MM.1S (cell line): ENCODE results near the gene FCN3.

Experiments
- DNase-seq: peaks from one replicate; pipeline ENCODE4 v3.0.0-alpha.2; 2015
- H2AFZ ChIP-seq: fragments of 300-600 bp; sonication (generic); 2 replicates; pipeline ENCODE4 v1.6.0; 2016; ENCODE audit warnings: antibody characterized with exemption, low read length
- H3F3A ChIP-seq: fragments of 300-600 bp; sonication (generic); 2 replicates; pipeline ENCODE4 v1.6.1; 2016; ENCODE audit warnings: mild to moderate bottlenecking, antibody characterized with exemption, low read length, moderate library complexity, mixed read lengths; ENCODE audit not compliant: insufficient read depth
- H3K27ac ChIP-seq: fragments of 300-600 bp; sonication (generic); 2 replicates; pipeline ENCODE4 v1.5.1; 2016; ENCODE audit warnings: mild to moderate bottlenecking, low read length
- H3K27me3 ChIP-seq: fragments of 300-600 bp; sonication (generic); replicated peaks from 2 replicates; pipeline ENCODE4 v1.6.0; 2016; ENCODE audit warnings: low read length; ENCODE audit not compliant: insufficient read depth
- H3K36me3 ChIP-seq: fragments of 300-600 bp; sonication (generic); replicated peaks from 2 replicates; pipeline ENCODE4 v1.6.1; 2016; ENCODE audit warnings: mild to moderate bottlenecking, low read length, mixed read lengths; ENCODE audit not compliant: insufficient read depth
- H3K4me1 ChIP-seq: fragments of 300-600 bp; sonication (generic); 2 replicates; pipeline ENCODE4 v1.6.1; 2016; ENCODE audit warnings: low read length, mixed read lengths
- H3K4me2 ChIP-seq: fragments of 300-600 bp; sonication (generic); 2 replicates; pipeline ENCODE4 v1.6.0; 2016; ENCODE audit warnings: low read depth, low read length
- H3K4me3 ChIP-seq: fragments of 300-600 bp; sonication (generic); 2 replicates; pipeline ENCODE4 v1.5.1; 2016; ENCODE audit warnings: low read length, mixed read lengths
- H3K79me2 ChIP-seq: fragments of 300-600 bp; sonication (generic); 2 replicates; pipeline ENCODE4 v1.6.1; 2016; ENCODE audit warnings: mixed run types, low read length, mixed read lengths
- H3K9ac ChIP-seq: fragments of 300-600 bp; sonication (generic); 2 replicates; pipeline ENCODE4 v1.6.1; 2016; ENCODE audit warnings: low read length, mixed read lengths
- H3K9me2 ChIP-seq: fragments of 300-600 bp; sonication (generic); replicated peaks from 2 replicates; pipeline ENCODE4 v1.6.1; 2016; ENCODE audit warnings: mild to moderate bottlenecking, low read length, mixed read lengths; ENCODE audit not compliant: insufficient read depth
- H3K9me3 ChIP-seq: fragments of 300-600 bp; sonication (generic); replicated peaks from 2 replicates; pipeline ENCODE4 v1.6.1; 2016; ENCODE audit warnings: mild to moderate bottlenecking, low read length, mixed read lengths; ENCODE audit not compliant: insufficient read depth
- H4K20me1 ChIP-seq: fragments of 300-600 bp; sonication (generic); 2 replicates; pipeline ENCODE4 v1.6.1; 2016; ENCODE audit warnings: mild to moderate bottlenecking, low read length, moderate library complexity, mixed read lengths; ENCODE audit not compliant: insufficient read depth
- EZH2 ChIP-seq: fragments of 300-600 bp; sonication (generic); optimal IDR thresholded peaks from 2 replicates; pipeline ENCODE3; 2017; ENCODE audit warnings: low read depth, mild to moderate bottlenecking, antibody characterized with exemption, low read length, mixed read lengths
- EZH2phosphoT487 ChIP-seq: fragments of 300-600 bp; sonication (generic); IDR thresholded peaks from 2 replicates; pipeline ENCODE4 v1.6.1; 2018; ENCODE audit warnings: antibody characterized with exemption, low read length
- TF ChIP-seq, protein P1 (sequence below): fragments of 300-600 bp; sonication (generic); IDR thresholded peaks from 2 replicates; pipeline ENCODE4 v1.5.1; 2016; ENCODE audit warnings: antibody characterized with exemption, low read length, mixed read lengths

FCN3 gene

GRCh38 chr1:27374362-27375086, at the start of gene FCN3:
Gene FCN3, minus strand, starts transcription at chr1:27374824. Its CDS starts 6 bp downstream, at chr1:27374818.
- TF ChIP-seq, protein P1, sequence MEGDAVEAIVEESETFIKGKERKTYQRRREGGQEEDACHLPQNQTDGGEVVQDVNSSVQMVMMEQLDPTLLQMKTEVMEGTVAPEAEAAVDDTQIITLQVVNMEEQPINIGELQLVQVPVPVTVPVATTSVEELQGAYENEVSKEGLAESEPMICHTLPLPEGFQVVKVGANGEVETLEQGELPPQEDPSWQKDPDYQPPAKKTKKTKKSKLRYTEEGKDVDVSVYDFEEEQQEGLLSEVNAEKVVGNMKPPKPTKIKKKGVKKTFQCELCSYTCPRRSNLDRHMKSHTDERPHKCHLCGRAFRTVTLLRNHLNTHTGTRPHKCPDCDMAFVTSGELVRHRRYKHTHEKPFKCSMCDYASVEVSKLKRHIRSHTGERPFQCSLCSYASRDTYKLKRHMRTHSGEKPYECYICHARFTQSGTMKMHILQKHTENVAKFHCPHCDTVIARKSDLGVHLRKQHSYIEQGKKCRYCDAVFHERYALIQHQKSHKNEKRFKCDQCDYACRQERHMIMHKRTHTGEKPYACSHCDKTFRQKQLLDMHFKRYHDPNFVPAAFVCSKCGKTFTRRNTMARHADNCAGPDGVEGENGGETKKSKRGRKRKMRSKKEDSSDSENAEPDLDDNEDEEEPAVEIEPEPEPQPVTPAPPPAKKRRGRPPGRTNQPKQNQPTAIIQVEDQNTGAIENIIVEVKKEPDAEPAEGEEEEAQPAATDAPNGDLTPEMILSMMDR, result no peak
- TF ChIP-seq EZH2, result no peak
- TF ChIP-seq EZH2phosphoT487, result no peak
- no peaks in the 10 kb centered on the region for H3K79me2 ChIP-seq
- no peak for DNase-seq
- H3K4me1 ChIP-seq, result no peaks in the 10 kb centered on the region
- H4K20me1 ChIP-seq, result no peaks in the 10 kb centered on the region
- no peak within 1 kb of the TSS for H2AFZ ChIP-seq
- H3K36me3 ChIP-seq, result no peaks in the 10 kb centered on the region
- H3K9me3 ChIP-seq, result no peaks in the 10 kb centered on the region
- no peak within 1 kb of the TSS for H3K9ac ChIP-seq
- H3K27ac ChIP-seq, result no peak within 1 kb of the TSS
- H3K4me2 ChIP-seq, result no peak within 1 kb of the TSS
- H3K4me3 ChIP-seq, result no peak within 1 kb of the TSS
- H3K9me2 ChIP-seq, result no peaks in the 10 kb centered on the region
- no peaks in the 10 kb centered on the region for H3F3A ChIP-seq
- H3K27me3 ChIP-seq, result 0 out of 2 replicates have a peak, but pooled peaks cover 2% of the 10 kb centered on the region

- TF ChIP-seq, protein P1, result no peak
- TF ChIP-seq EZH2 (no peak), EZH2phosphoT487 (no peak)
- Histone ChIP-seq H3K36me3 (peaks cover 6% of the 10 kb centered on the region; the same call in 1 of the 2 replicates), H2AFZ (no peak overlapping the region), H3K9me2 (no peaks in the 10 kb centered on the region), H3K9me3 (no peaks in the 10 kb centered on the region), H3K9ac (no peak overlapping the region), H4K20me1 (no peaks in the 10 kb centered on the region), H3K27ac (no peak overlapping the region), H3K4me1 (peaks cover 9% of the 10 kb centered on the region), H3K27me3 (no peaks in the 10 kb centered on the region), H3F3A (0 out of 2 replicates have a peak, but pooled peaks cover 14% of the 10 kb centered on the region), H3K79me2 (peaks cover 84% of the 10 kb centered on the region), H3K4me3 (no peak overlapping the region), H3K4me2 (no peak overlapping the region)
- DNase-seq, result no peak
Measured at GRCh38 chr1:27423709-27424108, 49.1 kb upstream of the FCN3 start.

DNA sequence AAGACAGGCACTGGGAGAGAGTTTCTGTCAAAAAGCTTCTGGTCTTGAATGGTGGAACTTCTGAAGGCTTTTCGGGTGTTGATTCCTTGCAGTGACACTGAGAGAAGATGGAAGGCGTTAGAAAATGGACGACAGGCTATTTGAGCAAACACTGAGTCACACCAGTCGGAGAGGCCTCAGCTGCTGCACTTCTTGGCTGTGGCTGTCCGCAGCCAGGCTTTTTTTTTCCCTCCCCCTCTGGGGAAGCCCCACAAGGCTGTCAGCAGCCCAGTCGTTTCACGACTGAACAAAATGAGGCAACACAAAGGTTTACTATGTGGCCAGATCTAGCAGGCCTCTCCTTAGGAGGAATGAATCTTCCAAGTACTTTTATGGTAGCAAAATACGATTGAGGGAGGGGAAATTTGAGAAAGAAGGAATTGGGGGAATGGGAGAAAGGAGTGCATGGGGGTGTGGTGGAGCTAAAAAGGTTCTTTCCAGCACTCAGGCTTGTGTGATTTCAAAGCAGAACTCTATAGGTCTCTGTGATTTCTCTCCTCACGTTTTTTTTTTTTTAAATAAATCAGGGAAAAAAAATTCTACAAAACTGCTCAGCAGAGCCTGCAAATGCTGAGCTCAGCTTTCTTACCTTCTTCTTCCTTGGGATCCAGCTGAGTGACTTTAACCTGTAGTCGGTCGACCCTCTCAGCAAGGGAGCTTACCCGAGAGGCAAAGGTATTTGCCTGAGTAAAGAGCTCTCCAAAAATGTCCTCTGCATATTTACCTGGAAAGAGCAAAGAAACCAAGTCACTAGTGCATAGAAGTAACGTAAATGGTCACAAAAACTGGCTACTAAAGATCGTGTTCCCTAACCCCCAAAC, 43.9 kb upstream of the FCN3 start:
- peaks cover 21% of the 10 kb centered on the region for H3K4me1 ChIP-seq
- H3K9ac ChIP-seq, result peak overlapping the region; percentile 32; the same call in 1 of the 2 replicates
- H3K4me2 ChIP-seq, result peak overlapping the region; percentile 30; the same call in 1 of the 2 replicates
- H3K9me3 ChIP-seq, result no peaks in the 10 kb centered on the region
- no peaks in the 10 kb centered on the region for H4K20me1 ChIP-seq
- DNase-seq, result peak; percentile 85
- H3K79me2 ChIP-seq, result peaks cover 54% of the 10 kb centered on the region
- H3K4me3 ChIP-seq, result no peak overlapping the region
- peak overlapping the region; percentile 19; the same call in 1 of the 2 replicates for H2AFZ ChIP-seq
- TF ChIP-seq, protein P1, result no peak
- TF ChIP-seq EZH2 (no peak), EZH2phosphoT487 (no peak)
- H3K9me2 ChIP-seq, result no peaks in the 10 kb centered on the region
- peak overlapping the region; percentile 77 for H3K27ac ChIP-seq
- 0 out of 2 replicates have a peak, but pooled peaks cover 9% of the 10 kb centered on the region for H3F3A ChIP-seq
- no peaks in the 10 kb centered on the region for H3K27me3 ChIP-seq
- no peaks in the 10 kb centered on the region for H3K36me3 ChIP-seq
